Left lung (tissue), 10 donors: ENCODE results near the gene GRIFIN. TPM values are rescaled to one million over a fixed set of nuclear protein-coding genes. Genes with fewer than 3 reads are reported as not detected.
A peak's percentile ranks its signal among the peaks of the same experiment; 100 is the strongest.
"Not testable (repeated sequence)": the region's sequence is repeated elsewhere in the genome, so short reads cannot be mapped to it uniquely, and the experiment has no call there.

Source experiments
- ATAC-seq: fragments of 200-7000 bp; cut with Tn5 transposase; one replicate; pipeline ENCODE4 v1.9.1; 2020; ENCODE audit warnings: moderate library complexity
- DNase-seq, 4 donors: peaks; one replicate each; pipeline ENCODE4 v3.0.0-alpha.2; 2013 to 2020
- H3K27ac ChIP-seq, 2 donors: fragments of 200-600 bp; sonication (generic) in 1 of 2; one replicate each; pipeline versions ENCODE4 v1.5.0 to v1.8.0; 2020 to 2021
- H3K27me3 ChIP-seq, 2 donors: fragments of 200-600 bp; sonication (generic) in 1 of 2; one replicate each; pipeline versions ENCODE4 v1.5.0 to v1.8.0; 2020 to 2021
- H3K36me3 ChIP-seq, 2 donors: fragments of 200-600 bp; sonication (generic) in 1 of 2; one replicate each; pipeline versions ENCODE4 v1.5.0 to v1.8.0; 2020 to 2021
- H3K4me1 ChIP-seq, 2 donors: fragments of 200-600 bp; one replicate each; pipeline ENCODE4 v1.8.0; 2021
- H3K4me3 ChIP-seq, 2 donors: fragments of 200-600 bp; sonication (generic) in 1 of 2; one replicate each; pipeline versions ENCODE4 v1.5.0 to v1.8.0; 2020 to 2021; ENCODE audit warnings: mild to moderate bottlenecking in 1 of 2
- H3K9me3 ChIP-seq, 2 donors: fragments of 200-600 bp; sonication (generic) in 1 of 2; one replicate each; pipeline versions ENCODE4 v1.5.0 to v1.8.0; 2020 to 2021
- intact Hi-C, 2 donors: fragments of 100-400 bp; cut with DNase I; formaldehyde crosslinking; loops; one replicate each; pipeline versions ENCODE4 v1.11.2 to v1.14.2; 2022
- polyA plus RNA-seq, 6 donors: library from polyadenylated mRNA; unstranded; fragments of 120-200 nt; gene quantifications; one replicate each; pipeline ENCODE4 v1.2.1, GENCODE V29; 2013; ENCODE audit not compliant: insufficient read length in 6 of 6
- total RNA-seq, 2 donors: library from RNA; stranded (reverse); fragmentation: NEBNext Ultra II Directional; extraction: Animal tissue kit (Norgen Biotek cat#: 25700); gene quantifications; one replicate each; pipeline ENCODE4 v1.2.1, GENCODE V29; 2021
- TF ChIP-seq, protein P1 (sequence below), 2 donors: fragments of 200-600 bp; sonication (generic) in 1 of 2; IDR thresholded peaks; one replicate each; pipeline versions ENCODE4 v1.5.0 to v1.8.0; 2021; ENCODE audit warnings: antibody characterized with exemption in 2 of 2
- donor health status: DM: no; HTN: yes; CAD: no.
- donor health status: DM: no; HTN: no; CAD: no.

Gene GRIFIN
- total and polyA plus RNA-seq, 8 donors = 0.22 to 0.31 (median 0.26) TPM; not detected in 5

DNA sequence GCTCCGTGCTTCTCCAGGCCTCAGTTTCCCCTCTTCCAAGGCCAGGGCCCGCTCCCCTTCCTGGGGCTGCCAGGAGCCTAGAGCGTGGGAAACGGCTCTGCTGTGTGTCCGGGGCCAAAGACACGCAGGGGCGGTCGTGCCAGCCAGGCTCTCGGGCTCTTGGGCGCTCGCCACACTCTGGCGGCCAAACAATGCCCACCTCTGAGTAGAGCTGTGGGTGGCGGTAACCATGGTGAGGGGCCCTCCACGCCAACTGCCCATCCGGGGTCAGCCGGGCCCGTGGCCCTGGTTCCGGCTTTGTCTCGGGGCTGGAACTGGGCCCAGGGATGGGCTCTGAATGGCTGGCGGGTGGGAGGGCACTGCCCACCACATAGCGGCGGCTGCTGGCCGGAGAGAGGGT, 16.0 kb downstream of the GRIFIN start:
- H3K27ac ChIP-seq = no peak overlapping the region
- no peaks in the 10 kb centered on the region for H3K9me3 ChIP-seq
- no peak overlapping the region for H3K4me3 ChIP-seq
- TF ChIP-seq, protein P1, sequence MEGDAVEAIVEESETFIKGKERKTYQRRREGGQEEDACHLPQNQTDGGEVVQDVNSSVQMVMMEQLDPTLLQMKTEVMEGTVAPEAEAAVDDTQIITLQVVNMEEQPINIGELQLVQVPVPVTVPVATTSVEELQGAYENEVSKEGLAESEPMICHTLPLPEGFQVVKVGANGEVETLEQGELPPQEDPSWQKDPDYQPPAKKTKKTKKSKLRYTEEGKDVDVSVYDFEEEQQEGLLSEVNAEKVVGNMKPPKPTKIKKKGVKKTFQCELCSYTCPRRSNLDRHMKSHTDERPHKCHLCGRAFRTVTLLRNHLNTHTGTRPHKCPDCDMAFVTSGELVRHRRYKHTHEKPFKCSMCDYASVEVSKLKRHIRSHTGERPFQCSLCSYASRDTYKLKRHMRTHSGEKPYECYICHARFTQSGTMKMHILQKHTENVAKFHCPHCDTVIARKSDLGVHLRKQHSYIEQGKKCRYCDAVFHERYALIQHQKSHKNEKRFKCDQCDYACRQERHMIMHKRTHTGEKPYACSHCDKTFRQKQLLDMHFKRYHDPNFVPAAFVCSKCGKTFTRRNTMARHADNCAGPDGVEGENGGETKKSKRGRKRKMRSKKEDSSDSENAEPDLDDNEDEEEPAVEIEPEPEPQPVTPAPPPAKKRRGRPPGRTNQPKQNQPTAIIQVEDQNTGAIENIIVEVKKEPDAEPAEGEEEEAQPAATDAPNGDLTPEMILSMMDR (IDR thresholded peaks at IDR 0.05) = no peak
- H3K4me1 ChIP-seq = no peaks in the 10 kb centered on the region
- ATAC-seq = no peak
- no peak for DNase-seq
- no peaks in the 10 kb centered on the region for H3K27me3 ChIP-seq
- intact Hi-C loops = no loop called here
- no peaks in the 10 kb centered on the region for H3K36me3 ChIP-seq

DNA sequence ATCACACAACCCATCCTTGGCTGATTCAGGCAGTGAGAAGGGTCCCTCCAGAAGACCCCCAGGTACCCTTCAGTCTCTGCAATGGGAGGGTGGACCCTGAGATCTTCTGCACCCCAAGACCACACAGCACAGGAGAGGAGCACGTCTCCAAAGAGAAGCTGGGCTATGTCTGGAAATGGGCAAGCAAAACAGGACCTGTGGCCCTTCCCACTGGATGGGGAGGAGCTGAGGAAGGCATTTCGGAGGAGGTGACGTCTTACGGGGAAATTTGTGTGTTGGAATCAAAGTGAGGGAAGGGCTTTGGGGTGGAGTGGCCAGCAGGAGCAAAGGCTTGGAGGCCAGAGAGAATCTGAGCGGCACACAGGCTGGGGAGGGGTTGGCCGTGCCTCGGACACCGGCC, 16.5 kb downstream of the GRIFIN start:
- TF ChIP-seq, protein P1 (IDR thresholded peaks at IDR 0.05) = no peak
- H3K27me3 ChIP-seq = no peaks in the 10 kb centered on the region
- intact Hi-C loops = loop anchor here in 1 of 2 donors (10.0 kb wide), 1 partner anchor 225 kb away; the partner anchor contains the start of gene AMZ1

DNA sequence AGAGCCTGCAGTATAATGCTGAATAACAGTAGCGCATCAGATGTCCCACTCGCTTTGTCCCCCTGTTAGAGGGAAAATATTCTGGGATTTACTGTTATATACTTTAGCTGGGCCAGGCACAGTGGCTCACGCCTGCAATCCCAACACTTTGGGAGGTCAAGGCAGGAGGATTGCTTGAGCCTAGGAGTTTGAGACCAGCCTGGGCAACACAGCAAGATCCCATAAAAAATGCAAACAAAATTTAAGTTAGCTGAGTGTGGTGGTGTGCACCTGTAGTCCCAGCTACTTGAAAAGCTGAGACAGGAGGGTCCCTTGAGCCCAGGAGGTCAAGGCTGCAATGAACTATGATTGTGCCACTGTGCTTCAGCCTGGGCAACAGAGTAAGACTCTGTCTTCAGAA, 22.3 kb downstream of the GRIFIN start:
- H3K4me3 ChIP-seq, H3K36me3 ChIP-seq: not testable (repeated sequence)

More for the DNA sequence above, 16.5 kb downstream of the GRIFIN start:
- Histone ChIP-seq H3K9me3 (no peaks in the 10 kb centered on the region), H3K36me3 (no peaks in the 10 kb centered on the region), H3K4me3 (no peak overlapping the region), H3K4me1 (no peaks in the 10 kb centered on the region), H3K27ac (no peak overlapping the region)
- DNase-seq (no peak), ATAC-seq (no peak)

DNA sequence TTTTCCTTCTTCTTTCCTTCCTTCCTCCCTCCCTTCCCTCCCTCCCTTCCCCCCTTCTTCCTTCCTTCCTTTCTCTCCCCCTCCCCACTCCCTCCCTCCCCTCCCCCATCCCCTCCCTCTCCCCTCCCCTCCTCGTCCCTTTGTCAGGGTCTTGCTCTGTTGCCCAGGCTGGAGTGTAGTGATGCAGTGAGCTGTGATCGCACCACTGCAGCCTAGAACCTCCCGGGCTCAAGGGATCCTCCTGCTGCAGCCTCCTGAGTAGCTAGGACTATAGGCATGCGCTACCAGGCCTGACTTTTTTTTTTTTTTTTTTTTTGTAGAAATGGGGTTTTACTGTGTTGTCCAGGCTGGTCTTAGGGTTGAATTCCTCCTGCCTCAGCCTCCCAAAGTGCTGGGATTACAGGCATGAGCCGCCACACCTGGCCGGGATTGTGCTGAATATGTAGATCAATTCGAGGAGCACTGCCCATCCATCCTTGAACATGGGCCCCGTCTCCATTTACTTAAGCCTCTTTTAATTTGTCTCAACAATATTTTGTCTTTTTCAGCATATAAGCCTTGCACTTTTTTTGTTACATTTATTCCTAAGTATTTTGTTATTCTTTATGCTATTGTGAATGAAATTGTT, 23.4 kb downstream of the GRIFIN start:
- Histone ChIP-seq H3K36me3 (no peaks in the 10 kb centered on the region), H3K9me3 (no peaks in the 10 kb centered on the region), H3K4me3 (no peak overlapping the region), H3K27ac (no peak overlapping the region), H3K27me3 (no peaks in the 10 kb centered on the region), H3K4me1 (peaks cover 7 to 22% of the 10 kb centered on the region in 2 donors)
- intact Hi-C loops = loop anchor here in 1 of 2 donors (10.0 kb wide), 1 partner anchor 232 kb away; the partner anchor contains the start of gene AMZ1
- TF ChIP-seq, protein P1 (IDR thresholded peaks at IDR 0.05) = no peak
- DNase-seq = peak in 1 of 4 donors; percentile 11
- ATAC-seq = no peak

More for the DNA sequence above, 22.3 kb downstream of the GRIFIN start:
- H3K4me1 ChIP-seq = peaks cover 7 to 22% of the 10 kb centered on the region in 2 donors
- H3K9me3 ChIP-seq, H3K27me3 ChIP-seq, H3K27ac ChIP-seq, ATAC-seq: not testable (repeated sequence)
- intact Hi-C loops = loop anchor here in 1 of 2 donors (10.0 kb wide), 1 partner anchor 231 kb away; the partner anchor contains the start of gene AMZ1
- DNase-seq = peak in 1 of 4 donors; percentile 0

DNA sequence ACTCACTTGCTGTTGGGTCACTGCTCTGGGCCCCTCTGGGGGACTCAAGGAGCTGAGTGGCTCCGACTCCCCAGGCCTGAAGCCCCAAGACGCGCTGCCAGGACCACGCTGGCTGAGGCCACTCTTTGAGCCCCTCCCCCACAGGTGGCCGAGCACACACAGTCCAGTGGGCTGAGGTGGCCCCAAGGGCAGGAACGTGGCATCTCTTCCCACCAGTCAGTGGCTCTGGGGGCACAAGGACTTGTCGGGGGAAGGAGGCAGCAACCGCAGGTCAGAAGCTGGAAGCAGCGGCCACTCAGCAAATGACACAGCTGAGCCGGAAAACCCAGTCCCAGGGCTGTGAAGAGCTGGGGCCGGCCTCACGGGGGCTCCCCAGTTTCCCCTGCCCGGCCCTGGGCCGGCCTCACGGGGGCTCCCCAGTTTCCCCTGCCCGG, 24.1 kb downstream of the GRIFIN start:
- TF ChIP-seq, protein P1 (IDR thresholded peaks at IDR 0.05) = no peak
- no peak overlapping the region for H3K27ac ChIP-seq
- no peaks in the 10 kb centered on the region for H3K36me3 ChIP-seq
- ATAC-seq (peak; percentile 42), DNase-seq (peak in 2 of 4 donors; percentile 29 to 73)
- H3K4me3 ChIP-seq = peak overlapping the region; percentile 10 to 26
- no peaks in the 10 kb centered on the region for H3K27me3 ChIP-seq
- peaks cover 7 to 22% of the 10 kb centered on the region in 2 donors for H3K4me1 ChIP-seq
- intact Hi-C loops = loop anchor here in 1 of 2 donors (10.0 kb wide), 1 partner anchor 233 kb away; the partner anchor contains the start of gene AMZ1
- no peaks in the 10 kb centered on the region for H3K9me3 ChIP-seq
